ENCODE results near the gene TAF11L11. TPM values are rescaled to one million over a fixed set of nuclear protein-coding genes. Genes with fewer than 3 reads are reported as not detected.
"Not testable (repeated sequence)": the region's sequence is repeated elsewhere in the genome, so short reads cannot be mapped to it uniquely, and the experiment has no call there.

TAF11L11 gene
- total and polyA plus RNA-seq, 10 of the 15 experiments (the other 5 are each of a cell fraction or from before 2014, with no cell fraction given) = not detected

- TF ChIP-seq ZZZ3 (IDR thresholded peaks at IDR 0.05; ENCODE audit: control insufficient read depth, insufficient read length, low read depth) (no peak), MTA3 (IDR thresholded peaks at IDR 0.05; ENCODE audit: borderline replicate concordance, low read length) (no peak), SMC3 (IDR thresholded peaks at IDR 0.05; ENCODE audit: borderline replicate concordance, low read length) (no peak), ZNF217 (IDR thresholded peaks at IDR 0.05) (no peak), MEF2B (IDR thresholded peaks at IDR 0.05; ENCODE audit: partially characterized antibody, poor library complexity, severe bottlenecking) (no peak)
- FAIRE-seq = no peak
- Histone ChIP-seq H3K27me3 (replicated peaks in 1 of 2; ENCODE audit: control insufficient read depth in 2 of 2, insufficient read depth in 2 of 2, low read length in 1 of 2) (no peaks in the 10 kb centered on the region), H3K36me3 (ENCODE audit: control insufficient read depth in 2 of 2, insufficient read depth in 2 of 2, low read length in 1 of 2) (no peaks in the 10 kb centered on the region), H3K9ac (ENCODE audit: control insufficient read depth, insufficient read depth, low read length) (no peak overlapping the region), H3K4me3 (no peak overlapping the region), H4K20me1 (ENCODE audit: control insufficient read depth, insufficient read depth) (no peaks in the 10 kb centered on the region), H3K27ac (ENCODE audit: control insufficient read depth, insufficient read depth) (no peak overlapping the region), H3K4me2 (ENCODE audit: control insufficient read depth, insufficient read depth) (no peak overlapping the region), H3K79me2 (ENCODE audit: control insufficient read depth, insufficient read depth, low read length) (no peaks in the 10 kb centered on the region), H3K9me3 (replicated peaks; ENCODE audit: control insufficient read depth, insufficient read depth, low read length) (no peaks in the 10 kb centered on the region), H3K4me1 (ENCODE audit: control insufficient read depth, insufficient read depth, low read length) (no peaks in the 10 kb centered on the region), H2AFZ (ENCODE audit: control insufficient read depth, low read depth, low read length) (no peak overlapping the region)
- SMC1A ChIA-PET (ENCODE audit: uncharacterized antibody, unreplicated experiment) = no interaction called here
- DNase-seq (ENCODE audit: low read depth, low spot score) = no peak
- CTCF ChIA-PET = no interaction called here
- RAD21 ChIA-PET (ENCODE audit: unreplicated experiment) = no interaction called here
- WGBS (ENCODE audit: insufficient coverage, insufficient replicate concordance, low lambda C conversion rate, missing lambda C conversion rate) = 55% methylated on average over 11 of the region's 11 CpGs
- POLR2A ChIA-PET = no interaction called here
- BruUV-seq (replicated peaks) = no TSS peak
- in situ Hi-C loops (cut with MboI) = no loop called here
- no peak for ATAC-seq
- intact Hi-C loops (cut with micrococcal nuclease; ENCODE audit: unreplicated experiment) = no loop called here
These were observed 21.7 kb downstream of the TAF11L11 start for GRCh38 chr5:17625686-17626085.

- SMC1A ChIA-PET (ENCODE audit: uncharacterized antibody, unreplicated experiment); CTCF ChIA-PET; BruUV-seq (replicated peaks); H3K4me2 ChIP-seq (ENCODE audit: control insufficient read depth, insufficient read depth); H4K20me1 ChIP-seq (ENCODE audit: control insufficient read depth, insufficient read depth); H2AFZ ChIP-seq (ENCODE audit: control insufficient read depth, low read depth, low read length); H3K79me2 ChIP-seq (ENCODE audit: control insufficient read depth, insufficient read depth, low read length); intact Hi-C loops (cut with micrococcal nuclease; ENCODE audit: unreplicated experiment); H3K27ac ChIP-seq (ENCODE audit: control insufficient read depth, insufficient read depth); FAIRE-seq; H3K27me3 ChIP-seq (replicated peaks in 1 of 2; ENCODE audit: control insufficient read depth in 2 of 2, insufficient read depth in 2 of 2, low read length in 1 of 2); RAD21 ChIA-PET (ENCODE audit: unreplicated experiment); H3K9ac ChIP-seq (ENCODE audit: control insufficient read depth, insufficient read depth, low read length); H3K4me3 ChIP-seq; POLR2A ChIA-PET; DNase-seq (ENCODE audit: low read depth, low spot score); in situ Hi-C loops (cut with MboI); ATAC-seq; H3K36me3 ChIP-seq (ENCODE audit: control insufficient read depth in 2 of 2, insufficient read depth in 2 of 2, low read length in 1 of 2); H3K4me1 ChIP-seq (ENCODE audit: control insufficient read depth, insufficient read depth, low read length); H3K9me3 ChIP-seq (replicated peaks; ENCODE audit: control insufficient read depth, insufficient read depth, low read length): not testable (repeated sequence)
- 28% methylated on average over 4 of the region's 12 CpGs for WGBS (ENCODE audit: insufficient coverage, insufficient replicate concordance, low lambda C conversion rate, missing lambda C conversion rate)
These were observed 27.8 kb downstream of the TAF11L11 start, which contains the start of gene TAF11L13 for GRCh38 chr5:17631788-17632187. TAF11L13 (plus strand) TSS chr5:17632088.

Measured in GM12878 (cell line).